GM19238 (cell line): Measurements from ENCODE around the gene FIZ1.

Source experiments
- DNase-seq: peaks from one replicate; pipeline ENCODE4 v3.0.0; 2011; ENCODE audit warnings: low spot score; ENCODE audit not compliant: insufficient read length

Gene FIZ1

DNA sequence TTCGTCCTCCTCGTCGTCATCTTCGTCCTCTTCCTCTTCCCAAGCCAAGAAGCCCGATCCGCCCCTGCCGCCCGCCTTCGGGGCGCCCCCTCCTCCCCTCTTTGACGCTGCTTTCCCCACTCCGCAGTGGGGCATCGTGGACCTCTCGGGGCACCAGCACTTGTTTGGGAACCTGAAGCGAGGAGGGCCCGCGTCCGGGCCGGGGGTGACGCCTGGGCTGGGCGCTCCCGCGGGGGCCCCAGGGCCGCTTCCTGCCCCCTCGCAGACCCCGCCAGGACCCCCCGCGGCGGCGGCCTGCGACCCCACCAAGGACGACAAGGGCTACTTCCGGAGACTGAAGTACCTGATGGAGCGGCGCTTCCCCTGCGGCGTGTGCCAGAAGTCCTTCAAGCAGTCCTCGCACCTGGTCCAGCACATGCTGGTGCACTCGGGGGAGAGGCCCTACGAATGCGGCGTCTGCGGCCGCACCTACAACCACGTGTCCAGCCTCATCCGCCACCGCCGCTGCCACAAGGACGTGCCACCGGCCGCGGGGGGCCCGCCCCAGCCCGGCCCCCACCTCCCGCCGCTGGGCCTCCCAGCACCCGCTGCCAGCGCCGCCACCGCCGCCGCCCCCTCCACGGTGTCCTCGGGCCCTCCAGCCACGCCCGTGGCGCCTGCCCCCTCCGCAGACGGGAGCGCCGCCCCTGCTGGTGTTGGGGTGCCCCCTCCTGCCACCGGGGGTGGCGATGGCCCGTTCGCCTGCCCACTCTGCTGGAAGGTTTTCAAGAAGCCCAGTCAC is 14.8 kb upstream of the FIZ1 start:
- no peak for DNase-seq

DNA sequence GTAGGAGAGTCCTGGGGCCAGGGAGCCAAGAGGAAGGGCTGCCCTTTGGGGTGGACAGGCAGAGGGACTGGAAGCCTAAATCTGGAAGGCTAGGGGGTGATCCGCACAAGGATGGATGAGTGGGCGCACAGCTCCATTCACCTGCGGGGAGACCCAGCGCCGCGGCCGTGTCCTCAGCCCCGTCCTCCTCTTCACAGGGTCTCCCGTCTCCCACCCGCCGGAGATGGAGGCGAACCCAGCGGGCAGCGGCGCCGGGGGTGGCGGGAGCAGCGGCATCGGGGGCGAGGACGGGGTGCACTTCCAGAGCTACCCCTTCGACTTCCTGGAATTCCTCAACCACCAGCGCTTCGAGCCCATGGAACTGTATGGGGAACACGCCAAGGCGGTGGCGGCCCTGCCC is 14.1 kb upstream of the FIZ1 start:
- DNase-seq, result no peak

GRCh38 chr19:55611983-55612645 is 12.8 kb upstream of the FIZ1 start:
- no peak for DNase-seq

GRCh38 chr19:55611300-55611982 is 12.1 kb upstream of the FIZ1 start:
- no peak for DNase-seq

DNA sequence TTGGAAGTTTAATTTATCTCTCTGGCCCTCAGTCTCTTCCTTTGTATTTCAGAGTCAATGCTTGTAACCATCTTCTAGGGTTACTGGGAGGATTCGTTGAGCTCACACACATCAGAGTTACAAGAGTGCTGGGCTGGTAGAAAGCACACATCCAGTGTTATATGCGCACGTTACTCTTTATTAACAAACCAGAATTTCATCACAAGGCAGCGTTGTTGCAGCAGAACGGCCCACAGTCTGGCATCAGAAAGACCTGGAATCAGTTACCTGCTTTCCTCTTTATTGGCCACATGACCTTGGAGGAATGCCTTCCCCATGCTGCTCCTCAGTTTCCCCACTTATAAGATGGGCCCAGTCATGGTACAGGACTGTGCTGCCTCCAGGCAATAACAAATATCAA is 10.0 kb upstream of the FIZ1 start:
- DNase-seq, result no peak

GRCh38 chr19:55606817-55607216 is 7.5 kb upstream of the FIZ1 start:
- no peak for DNase-seq

DNA sequence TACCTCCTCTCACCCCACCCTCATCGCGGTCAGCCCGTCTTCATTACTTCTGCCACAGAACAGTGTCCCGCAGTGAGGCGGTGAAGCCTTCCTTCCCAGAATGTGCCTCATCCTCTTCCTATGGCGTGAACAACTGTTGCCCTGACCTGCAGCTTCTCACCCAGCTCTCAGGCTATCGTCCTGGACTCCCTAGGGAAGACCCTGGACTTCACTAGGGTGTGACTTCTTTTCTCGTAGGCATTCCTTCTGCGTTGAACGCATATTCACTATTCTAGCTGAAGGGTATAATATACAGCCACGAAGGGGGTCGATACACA is 7.1 kb upstream of the FIZ1 start:
- DNase-seq, result no peak

GRCh38 chr19:55605637-55606470 is 6.5 kb upstream of the FIZ1 start, which contains the start of gene ZNF865:
Gene ZNF865 (plus strand): TSS chr19:55605647. CDS start chr19:55613619, 7,972 bp downstream.
- DNase-seq, result peak; percentile 74

DNA sequence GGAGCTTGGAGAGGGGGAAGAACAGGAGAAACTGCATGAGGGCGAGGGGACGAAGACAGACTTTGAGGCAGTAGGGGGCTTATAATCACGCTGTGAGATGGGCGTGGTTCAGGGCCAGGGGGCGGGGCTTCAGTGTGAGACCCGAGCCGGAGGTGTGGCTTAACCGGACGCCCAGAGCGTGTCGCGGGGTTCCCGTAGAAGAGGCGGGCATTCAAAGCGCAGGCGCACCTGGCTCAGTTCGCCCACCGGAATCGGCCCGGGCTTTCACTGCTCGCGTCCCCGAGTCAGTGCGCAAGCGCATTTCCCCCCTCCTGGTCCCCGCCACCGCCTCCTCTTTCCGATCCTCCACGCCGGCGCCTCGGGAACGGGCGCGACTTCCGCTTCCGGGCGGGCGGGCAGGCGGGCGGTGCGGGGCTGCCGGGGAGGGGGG is 5.9 kb upstream of the FIZ1 start:
- DNase-seq, result peak; percentile 96

DNA sequence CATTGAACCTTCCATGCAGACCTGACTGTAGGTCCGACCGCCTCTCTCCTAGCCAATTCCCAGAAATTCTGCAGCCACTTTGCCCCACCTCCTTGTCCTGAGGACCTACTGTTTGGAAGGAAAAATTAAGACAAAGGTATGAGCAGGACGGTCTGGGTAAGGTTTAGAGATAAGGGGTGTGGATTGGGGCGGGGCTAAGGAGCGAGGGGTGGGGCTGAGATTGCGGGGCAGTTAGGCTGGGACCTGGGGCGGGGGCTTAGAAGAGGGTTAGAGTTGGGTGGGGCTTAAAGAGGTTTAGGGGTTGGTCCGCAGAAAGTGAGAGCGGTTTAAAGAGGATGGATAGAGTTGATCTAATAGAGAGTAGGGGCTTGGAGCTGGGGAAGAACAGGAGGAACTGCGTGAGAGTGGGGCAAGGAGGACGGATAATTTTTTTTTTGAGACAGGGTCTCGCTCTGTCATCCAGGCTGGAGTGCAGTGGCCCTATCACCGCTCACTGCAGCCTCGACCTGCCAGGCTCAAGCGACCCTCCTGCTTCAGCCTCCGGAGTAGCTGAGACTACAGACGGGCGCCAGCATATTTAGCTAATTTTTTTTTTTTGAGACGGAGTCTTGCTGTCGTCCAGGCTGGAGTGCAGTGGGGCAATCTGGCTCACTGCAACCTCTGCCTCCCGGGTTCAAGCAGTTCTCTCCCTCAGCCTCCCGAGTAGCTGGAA is 4.4 kb upstream of the FIZ1 start:
- DNase-seq, result no peak

GRCh38 chr19:55603115-55603514 is 3.8 kb upstream of the FIZ1 start:
- DNase-seq, result no peak

DNA sequence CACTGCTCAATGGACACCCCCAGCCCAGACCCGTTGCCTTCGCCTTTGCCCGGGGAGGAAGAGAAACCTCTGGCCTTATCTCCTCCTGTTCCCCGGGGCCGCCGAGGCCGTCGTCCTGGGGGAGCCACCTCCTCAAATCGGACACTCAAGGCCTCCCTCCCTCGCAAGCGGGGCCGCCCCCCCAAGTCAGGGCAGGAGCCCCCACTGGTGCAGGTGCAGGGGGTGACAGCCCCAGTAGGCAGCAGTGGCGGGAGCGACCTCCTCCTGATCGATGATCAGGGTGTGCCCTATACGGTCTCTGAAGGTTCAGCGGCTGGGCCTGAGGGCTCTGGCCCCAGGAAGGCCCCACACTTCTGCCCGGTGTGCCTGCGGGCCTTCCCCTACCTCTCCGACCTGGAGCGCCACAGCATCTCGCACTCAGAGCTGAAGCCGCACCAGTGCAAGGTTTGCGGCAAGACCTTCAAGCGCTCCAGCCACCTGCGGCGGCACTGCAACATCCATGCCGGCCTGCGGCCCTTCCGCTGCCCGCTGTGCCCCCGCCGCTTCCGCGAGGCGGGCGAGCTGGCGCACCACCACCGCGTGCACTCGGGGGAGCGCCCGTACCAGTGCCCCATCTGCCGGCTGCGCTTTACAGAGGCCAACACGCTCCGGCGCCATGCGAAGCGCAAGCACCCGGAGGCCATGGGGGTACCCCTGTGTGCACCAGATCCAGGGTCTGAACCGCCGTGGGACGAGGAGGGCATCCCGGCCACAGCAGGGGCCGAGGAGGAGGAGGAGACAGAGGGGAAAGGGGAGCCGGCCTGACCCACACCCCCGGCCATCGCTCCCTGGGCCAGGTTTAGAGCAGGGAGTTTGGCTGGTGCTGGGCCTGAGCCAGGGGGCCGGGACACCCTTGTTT is 3.0 kb upstream of the FIZ1 start:
- DNase-seq, result no peak

GRCh38 chr19:55601084-55601483 is 1.8 kb upstream of the FIZ1 start:
- DNase-seq, result no peak

- DNase-seq, result no peak
Observed at GRCh38 chr19:55600662-55601028, 1.3 kb upstream of the FIZ1 start.

DNA sequence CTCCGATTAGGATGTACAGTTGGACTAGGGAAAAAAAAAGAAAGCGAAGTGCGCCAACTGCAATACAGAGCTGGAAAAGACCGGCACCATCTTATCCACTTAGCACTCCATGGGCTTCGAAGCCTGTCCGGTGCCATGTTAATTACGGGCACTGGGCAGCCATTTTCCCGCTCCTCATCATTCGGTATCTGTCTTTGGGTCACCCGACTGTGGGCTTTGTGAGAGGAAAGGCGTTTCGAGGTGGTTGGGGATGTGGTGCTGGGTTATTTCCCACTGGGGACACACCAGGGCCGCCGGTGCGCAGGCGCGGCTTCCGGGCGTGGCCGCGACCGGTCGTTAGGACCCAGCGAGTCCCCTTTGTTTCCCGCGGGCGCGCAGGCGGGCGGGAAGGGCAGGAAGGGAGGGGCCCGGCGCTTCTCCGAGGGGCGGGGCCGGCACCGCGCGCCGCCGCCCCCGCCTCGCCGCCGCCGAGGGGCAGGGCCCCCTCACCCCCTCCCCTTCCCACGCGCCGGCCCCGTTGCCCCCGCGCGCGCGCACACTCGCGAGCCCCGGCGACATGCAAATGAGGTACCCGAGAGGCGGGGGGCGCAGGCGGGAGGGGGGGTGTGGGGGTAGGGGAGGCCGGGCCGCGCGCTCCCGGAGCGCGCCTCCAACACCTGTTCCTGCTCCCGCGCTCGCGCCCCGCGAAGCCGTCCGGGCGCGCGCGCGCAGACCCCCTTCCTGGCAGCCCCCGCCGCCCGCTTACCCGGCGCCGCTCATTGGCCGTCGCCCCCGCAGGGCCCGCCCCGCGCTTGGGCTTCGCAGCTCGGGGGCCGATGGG is 735 bp upstream of the FIZ1 start, which contains the start of gene ZNF524:
Gene ZNF524 (plus strand): TSS at position 447 of the 820 bp plus-strand sequence. CDS start 1,825 bp downstream, outside the sequence.
- DNase-seq, result peak; percentile 85

GRCh38 chr19:55598719-55599467 is 424 bp downstream of the FIZ1 start:
- DNase-seq, result peak; percentile 77

- no peak for DNase-seq
Observed at GRCh38 chr19:55598034-55598433, 1.3 kb downstream of the FIZ1 start.

GRCh38 chr19:55597501-55597921 is 1.8 kb downstream of the FIZ1 start:
- no peak for DNase-seq
